Ovary (tissue), 3 donors: ENCODE measurements around the gene SLC25A27.

Experiments used
- CTCF ChIP-seq, 3 donors: fragments of 450-650 bp in 2 of 3; fragments of 200-600 bp in 1 of 3; IDR thresholded peaks; one replicate each; pipeline versions ENCODE4 v1.5.1 to v1.8.0; 2016 to 2022; ENCODE audit warnings: antibody characterized with exemption in 3 of 3, mild to moderate bottlenecking in 1 of 3
- EP300 ChIP-seq: sonication (generic); formaldehyde crosslinking; IDR thresholded peaks from one replicate; pipeline ENCODE4 v1.6.1; 2017; ENCODE audit warnings: antibody characterized with exemption
- POLR2A ChIP-seq: fragments of 450-650 bp; IDR thresholded peaks from one replicate; pipeline ENCODE4 v1.6.1; 2017; ENCODE audit warnings: antibody characterized with exemption, mild to moderate bottlenecking, moderate library complexity
- donor health status: DM: no; HTN: no; CAD: no.

DNA sequence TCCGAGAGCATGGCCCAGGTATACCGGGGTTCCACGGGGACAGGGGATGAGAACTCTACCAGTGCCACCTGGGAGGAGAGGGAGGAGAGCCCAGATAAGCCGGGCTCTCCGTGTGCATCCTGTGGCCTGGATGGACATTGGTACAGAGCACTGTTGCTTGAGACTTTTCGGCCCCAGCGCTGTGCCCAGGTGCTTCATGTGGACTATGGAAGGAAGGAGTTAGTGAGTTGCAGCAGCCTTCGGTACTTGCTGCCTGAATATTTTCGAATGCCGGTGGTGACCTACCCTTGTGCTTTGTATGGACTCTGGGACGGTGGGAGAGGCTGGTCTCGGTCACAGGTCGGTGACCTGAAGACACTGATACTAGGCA lies 36.2 kb downstream of the SLC25A27 start:
- TF ChIP-seq CTCF (IDR thresholded peaks at IDR 0.05) (no peak), POLR2A (no peak), EP300 (no peak)
